Adrenal gland (tissue), 5 donors: ENCODE results near the gene SPOUT1.

Experiments used
- CTCF ChIP-seq, 6 experiments: fragments of 450-650 bp in 4 of 6; fragments of 200-600 bp in 2 of 6; sonication (generic) in 1 of 6; IDR thresholded peaks; 1 replicate in 5 of 6; 2 replicates in 1 of 6; pipeline versions ENCODE4 v1.5.1 to v1.8.0; 2016 to 2021; ENCODE audit warnings: antibody characterized with exemption in 6 of 6, mild to moderate bottlenecking in 2 of 6, moderate library complexity in 1 of 6
- POLR2A ChIP-seq, 2 donors: fragments of 450-650 bp; IDR thresholded peaks; one replicate each; pipeline ENCODE4 v1.6.1; 2017; ENCODE audit warnings: antibody characterized with exemption in 2 of 2, mild to moderate bottlenecking in 2 of 2, moderate library complexity in 1 of 2
- donor health status: DM: no; HTN: no; CAD: no.

DNA sequence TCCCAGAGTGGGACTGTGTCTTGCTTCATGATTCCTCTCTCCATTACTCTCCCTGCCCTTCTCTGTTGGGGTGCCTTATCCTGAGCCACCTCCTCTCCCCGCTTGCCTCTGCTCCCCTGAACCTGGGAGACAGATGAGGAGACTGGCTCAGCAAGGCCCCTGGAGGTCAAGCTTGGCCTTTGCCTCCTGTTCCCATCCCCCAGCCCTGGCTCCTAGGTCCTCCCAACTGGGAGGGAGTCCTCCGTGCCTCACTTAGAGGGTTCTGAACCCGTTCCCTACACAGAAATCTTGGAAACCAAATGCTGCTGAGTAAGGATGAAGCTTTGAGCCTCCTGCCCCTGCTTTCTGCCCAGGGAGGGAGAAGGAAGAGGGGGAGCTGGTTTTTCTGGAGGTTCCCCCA lies 21.1 kb downstream of the SPOUT1 start:
- TF ChIP-seq CTCF (IDR thresholded peaks at IDR 0.05), result no peak
- no peak for TF ChIP-seq POLR2A (IDR thresholded peaks at IDR 0.05)
